ENCODE measurements around the gene TDRD9.

- TF ChIP-seq, protein P1, sequence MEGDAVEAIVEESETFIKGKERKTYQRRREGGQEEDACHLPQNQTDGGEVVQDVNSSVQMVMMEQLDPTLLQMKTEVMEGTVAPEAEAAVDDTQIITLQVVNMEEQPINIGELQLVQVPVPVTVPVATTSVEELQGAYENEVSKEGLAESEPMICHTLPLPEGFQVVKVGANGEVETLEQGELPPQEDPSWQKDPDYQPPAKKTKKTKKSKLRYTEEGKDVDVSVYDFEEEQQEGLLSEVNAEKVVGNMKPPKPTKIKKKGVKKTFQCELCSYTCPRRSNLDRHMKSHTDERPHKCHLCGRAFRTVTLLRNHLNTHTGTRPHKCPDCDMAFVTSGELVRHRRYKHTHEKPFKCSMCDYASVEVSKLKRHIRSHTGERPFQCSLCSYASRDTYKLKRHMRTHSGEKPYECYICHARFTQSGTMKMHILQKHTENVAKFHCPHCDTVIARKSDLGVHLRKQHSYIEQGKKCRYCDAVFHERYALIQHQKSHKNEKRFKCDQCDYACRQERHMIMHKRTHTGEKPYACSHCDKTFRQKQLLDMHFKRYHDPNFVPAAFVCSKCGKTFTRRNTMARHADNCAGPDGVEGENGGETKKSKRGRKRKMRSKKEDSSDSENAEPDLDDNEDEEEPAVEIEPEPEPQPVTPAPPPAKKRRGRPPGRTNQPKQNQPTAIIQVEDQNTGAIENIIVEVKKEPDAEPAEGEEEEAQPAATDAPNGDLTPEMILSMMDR (IDR thresholded peaks at IDR 0.05; ENCODE audit: insufficient read depth, low read depth, low read length) = no peak
- TF ChIP-seq EZH2 (IDR thresholded peaks at IDR 0.05; ENCODE audit: insufficient read depth, low read length) = no peak
These were observed 71.7 kb downstream of the TDRD9 start for GRCh38 chr14:103999795-104000440.
